Lower leg skin (tissue), 3 donors: ENCODE data around the gene COG5.

Experiments
- CTCF ChIP-seq, 3 donors: fragments of 450-650 bp; IDR thresholded peaks; one replicate each; pipeline ENCODE4 v1.5.1; 2016; ENCODE audit warnings: antibody characterized with exemption in 3 of 3, mild to moderate bottlenecking in 3 of 3, moderate library complexity in 2 of 3
- POLR2A ChIP-seq, 2 donors: fragments of 450-650 bp; IDR thresholded peaks; one replicate each; pipeline ENCODE4 v1.6.1; 2016 to 2017; ENCODE audit warnings: antibody characterized with exemption in 2 of 2, mild to moderate bottlenecking in 1 of 2, moderate library complexity in 1 of 2

DNA sequence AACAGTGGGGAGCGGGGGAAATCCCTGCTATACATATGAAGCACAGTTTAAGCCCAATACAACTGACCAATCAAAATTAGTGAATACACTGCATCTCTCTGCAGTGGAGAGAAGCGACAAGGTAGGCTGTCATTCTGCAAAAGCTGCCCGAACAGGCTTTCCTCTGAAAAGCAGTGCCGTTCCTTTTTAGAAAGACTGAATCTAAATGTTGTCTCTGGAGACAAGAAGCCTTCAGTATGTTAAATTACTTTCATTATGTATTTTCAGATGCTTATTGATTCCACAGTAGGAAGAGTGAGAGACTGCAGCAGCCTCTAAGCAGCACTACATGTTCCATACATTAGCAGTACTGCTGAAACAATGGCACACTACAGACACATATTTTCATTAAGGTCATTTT lies 93.8 kb downstream of the COG5 start, which contains the start of gene GPR22:
- no peak for TF ChIP-seq CTCF (IDR thresholded peaks at IDR 0.05)
- no peak for TF ChIP-seq POLR2A (IDR thresholded peaks at IDR 0.05)
